ENCODE data around the gene LRRC52.

GRCh38 chr1:165564561-165564960 is 20.8 kb downstream of the LRRC52 start:
- no peak for TF ChIP-seq PAXIP1 (CRISPR knock-in tag; conservative IDR thresholded peaks at IDR 0.05)
- TF ChIP-seq REST (IDR thresholded peaks at IDR 0.05; ENCODE audit: borderline replicate concordance in 1 of 2, low read depth in 1 of 2, low read length in 2 of 2) = no peak
- TF ChIP-seq ZNF891 (CRISPR knock-in tag; IDR thresholded peaks at IDR 0.05) = no peak
- TF ChIP-seq ELF1 (CRISPR knock-in tag; IDR thresholded peaks at IDR 0.05) = no peak
- TF ChIP-seq JUND (CRISPR knock-in tag; IDR thresholded peaks at IDR 0.05) = no peak
- no peak for TF ChIP-seq CTCF (CRISPR knock-in tag; IDR thresholded peaks at IDR 0.05)
- no peak for TF ChIP-seq ZMAT5 (CRISPR knock-in tag; IDR thresholded peaks at IDR 0.05; ENCODE audit: borderline replicate concordance, low read depth)

Data from HepG2 (cell line).